RWPE2 (cell line): ENCODE data around the gene UBE4B.

Source experiments
- ATAC-seq: fragments of 200-7000 bp; cut with Tn5 transposase; 3 replicates; pipeline ENCODE4 v1.9.1; 2021; ENCODE audit warnings: low read depth
- DNase-seq: peaks from one replicate; pipeline ENCODE4 v3.0.0-alpha.2; 2020; ENCODE audit warnings: low spot score
- H3K27ac ChIP-seq: fragments of 450-650 bp; 2 replicates; pipeline ENCODE4 v1.5.1; 2017; ENCODE audit warnings: mild to moderate bottlenecking; ENCODE audit not compliant: poor library complexity, severe bottlenecking
- H3K27me3 ChIP-seq: fragments of 250-450 bp; sonication (Bioruptor Pico); 2 replicates; pipeline ENCODE4 v1.5.1; 2021; ENCODE audit warnings: mild to moderate bottlenecking, moderate library complexity; ENCODE audit not compliant: insufficient read depth, poor library complexity, severe bottlenecking
- H3K36me3 ChIP-seq: fragments of 250-450 bp; sonication (Bioruptor Pico); 2 replicates; pipeline ENCODE4 v1.5.1; 2020; ENCODE audit warnings: low read depth, mild to moderate bottlenecking, moderate library complexity
- H3K4me1 ChIP-seq: fragments of 250-450 bp; sonication (Bioruptor Pico); 2 replicates; pipeline ENCODE4 v1.5.1; 2021; ENCODE audit warnings: mild to moderate bottlenecking, moderate library complexity; ENCODE audit not compliant: insufficient read depth, poor library complexity, severe bottlenecking
- H3K4me3 ChIP-seq: fragments of 250-450 bp; sonication (Bioruptor Pico); 2 replicates; pipeline ENCODE4 v1.5.1; 2021; ENCODE audit warnings: mild to moderate bottlenecking, moderate library complexity; ENCODE audit not compliant: severe bottlenecking
- H3K9me3 ChIP-seq: fragments of 250-450 bp; sonication (Bioruptor Pico); 2 replicates; pipeline ENCODE4 v1.5.1; 2021; ENCODE audit warnings: mild to moderate bottlenecking, moderate library complexity; ENCODE audit not compliant: severe bottlenecking
- CTCF ChIP-seq: fragments of 450-650 bp; IDR thresholded peaks from one replicate; pipeline ENCODE4 v1.5.1; 2017; ENCODE audit warnings: mild to moderate bottlenecking, moderate library complexity; ENCODE audit not compliant: poor library complexity, severe bottlenecking

UBE4B gene

DNA sequence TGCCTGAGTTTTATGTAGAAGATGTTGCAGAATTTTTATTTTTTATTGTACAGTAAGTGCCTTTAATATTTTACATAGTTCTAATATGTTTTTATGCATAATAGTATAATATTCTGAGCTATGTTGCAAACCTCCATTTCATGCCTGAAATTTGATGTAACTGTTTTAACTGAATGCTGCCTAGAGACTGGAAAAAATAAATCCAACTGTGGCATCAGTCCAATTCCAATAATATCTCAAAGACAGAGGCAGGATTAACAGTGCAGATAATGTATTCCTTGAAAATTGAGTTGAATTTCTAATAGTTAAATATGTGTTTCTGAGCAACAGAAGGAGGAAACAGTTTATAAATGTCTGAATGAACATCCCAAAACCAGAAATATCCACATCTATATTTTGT lies 116.5 kb downstream of the UBE4B start:
- Histone ChIP-seq H3K27me3 (no peaks in the 10 kb centered on the region), H3K4me1 (no peaks in the 10 kb centered on the region), H3K9me3 (no peaks in the 10 kb centered on the region), H3K36me3 (peaks cover 5% of the 10 kb centered on the region; the same call in 1 of the 2 replicates), H3K4me3 (no peak overlapping the region), H3K27ac (no peak overlapping the region)
- no peak for TF ChIP-seq CTCF
- ATAC-seq, result no peak
- DNase-seq, result no peak

DNA sequence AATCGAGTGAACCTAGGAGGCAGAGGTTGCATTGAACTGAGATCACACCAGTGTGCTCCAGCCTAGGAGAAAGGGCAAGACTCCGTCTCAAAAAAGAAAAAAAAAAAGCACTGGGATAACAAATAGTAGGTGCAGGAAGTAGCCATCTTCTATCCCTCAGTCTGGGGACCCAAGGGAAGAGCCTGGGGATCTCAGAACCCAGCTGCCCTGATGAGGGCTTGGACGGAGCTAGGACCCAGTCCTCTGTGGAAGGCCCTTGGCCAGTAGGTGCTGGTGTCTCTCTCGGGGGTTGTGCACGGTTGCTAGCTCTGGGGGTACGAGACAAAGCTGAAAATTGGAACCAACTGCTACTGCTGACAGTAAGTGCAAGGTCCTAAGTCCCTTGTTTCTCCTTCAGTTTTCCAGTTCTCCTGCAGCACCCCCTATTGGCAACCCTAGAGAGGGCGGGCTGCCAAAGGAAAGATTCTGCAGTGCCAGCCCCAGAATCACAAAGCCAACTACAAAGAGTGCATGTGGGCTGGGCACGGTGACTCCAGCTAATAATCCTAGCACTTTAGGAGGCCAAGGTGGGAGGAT lies 120.0 kb downstream of the UBE4B start:
- Histone ChIP-seq H3K27me3 (no peaks in the 10 kb centered on the region), H3K27ac (no peak overlapping the region), H3K4me3 (no peak overlapping the region), H3K36me3 (peaks cover 7% of the 10 kb centered on the region), H3K9me3 (no peaks in the 10 kb centered on the region), H3K4me1 (no peaks in the 10 kb centered on the region)
- DNase-seq, result no peak
- peak; percentile 48 for TF ChIP-seq CTCF
- ATAC-seq, result no peak

GRCh38 chr1:10155087-10155712 lies 122.4 kb downstream of the UBE4B start:
- Histone ChIP-seq H3K27ac (no peak overlapping the region), H3K9me3 (no peaks in the 10 kb centered on the region), H3K4me3 (no peak overlapping the region), H3K27me3 (no peaks in the 10 kb centered on the region), H3K36me3 (peaks cover 9% of the 10 kb centered on the region), H3K4me1 (no peaks in the 10 kb centered on the region)
- no peak for TF ChIP-seq CTCF
- no peak for ATAC-seq
- no peak for DNase-seq

DNA sequence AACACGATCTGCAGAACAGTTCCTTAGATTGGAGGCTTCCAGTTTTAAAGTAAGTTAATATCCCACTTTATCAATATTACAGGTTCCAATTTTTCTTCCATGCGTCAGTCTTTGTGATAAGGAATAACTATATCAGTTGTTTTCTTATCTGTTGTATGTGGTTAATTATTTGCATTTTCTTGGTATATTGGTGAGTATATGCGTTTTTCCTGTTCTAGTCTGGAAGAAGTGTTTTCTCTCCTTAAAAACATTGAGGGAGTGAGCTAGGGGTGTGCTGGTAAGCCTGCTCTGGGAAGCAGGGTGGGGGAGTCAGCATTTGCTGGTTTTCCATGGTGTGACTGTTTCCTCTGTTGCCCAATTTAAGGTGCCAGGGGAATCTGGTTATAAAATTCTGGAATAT lies 127.4 kb downstream of the UBE4B start:
- no peaks in the 10 kb centered on the region for H3K9me3 ChIP-seq
- DNase-seq (no peak), ATAC-seq (no peak)
- H3K27ac ChIP-seq, result no peak overlapping the region
- no peak for TF ChIP-seq CTCF
- peaks cover 15% of the 10 kb centered on the region for H3K36me3 ChIP-seq
- H3K4me3 ChIP-seq, result no peak overlapping the region
- no peaks in the 10 kb centered on the region for H3K27me3 ChIP-seq
- H3K4me1 ChIP-seq, result no peaks in the 10 kb centered on the region

DNA sequence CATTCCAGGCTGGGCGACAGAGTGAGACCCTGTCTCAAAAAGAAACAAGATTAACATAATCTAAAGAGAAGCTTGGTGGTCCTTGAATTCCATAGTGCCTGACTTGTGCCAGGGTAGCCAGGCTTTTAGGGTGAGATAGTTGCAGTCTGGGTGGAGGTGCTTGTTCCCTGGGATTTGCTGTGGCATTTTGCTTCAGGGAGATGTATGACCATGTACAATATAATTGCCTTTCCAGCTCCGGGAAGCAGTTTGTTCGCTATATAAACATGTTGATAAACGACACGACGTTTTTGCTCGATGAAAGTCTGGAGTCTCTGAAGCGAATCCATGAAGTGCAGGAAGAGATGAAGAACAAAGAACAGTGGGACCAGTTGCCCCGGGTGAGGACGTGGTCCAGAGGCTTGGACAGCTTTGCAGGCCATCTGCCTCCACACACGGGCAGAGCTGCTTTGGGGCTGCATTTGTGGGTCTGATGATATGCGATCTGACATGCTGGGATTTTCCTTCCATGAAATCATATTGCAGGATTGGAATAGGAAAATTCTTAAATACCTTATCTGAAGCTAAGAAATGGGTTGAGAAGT lies 128.2 kb downstream of the UBE4B start:
- DNase-seq, result no peak
- no peak for ATAC-seq
- no peaks in the 10 kb centered on the region for H3K4me1 ChIP-seq
- no peaks in the 10 kb centered on the region for H3K27me3 ChIP-seq
- no peak for TF ChIP-seq CTCF
- H3K9me3 ChIP-seq, result no peaks in the 10 kb centered on the region
- peaks cover 15% of the 10 kb centered on the region for H3K36me3 ChIP-seq
- no peak overlapping the region for H3K4me3 ChIP-seq
- H3K27ac ChIP-seq, result no peak overlapping the region
